Posterior vena cava (tissue), 2 donors: ENCODE measurements around the gene SLC25A24. TPM values are rescaled to one million over a fixed set of nuclear protein-coding genes. Genes with fewer than 3 reads are reported as not detected.
"Not testable (repeated sequence)": the region's sequence is repeated elsewhere in the genome, so short reads cannot be mapped to it uniquely, and the experiment has no call there.

Experiments
- DNase-seq: peaks from one replicate; pipeline ENCODE4 v3.0.0-alpha.2; 2020; ENCODE audit warnings: low spot score
- intact Hi-C, 2 donors: fragments of 100-400 bp; cut with DNase I; formaldehyde crosslinking; loops; one replicate each; pipeline versions ENCODE4 v1.14.1 to v1.14.2; 2022 to 2023
- total RNA-seq, 2 donors: library from RNA; stranded (reverse); fragmentation: NEBNext Ultra II Directional; extraction: Animal tissue kit (Norgen Biotek cat#: 25700); gene quantifications; one replicate each; pipeline ENCODE4 v1.2.1, GENCODE V29; 2021
- donor health status: DM: yes; HTN: yes; CAD: no.
- donor health status: DM: yes; HTN: yes; CAD: no.

The SLC25A24 gene
- total RNA-seq, 2 donors from 2014 or later, result 25.7 to 29.7 TPM

GRCh38 chr1:108201687-108202086, 1.5 kb upstream of the SLC25A24 start:
- intact Hi-C loops, result no loop called here
- no peak for DNase-seq

GRCh38 chr1:108200687-108201051, 526 bp upstream of the SLC25A24 start:
- DNase-seq, result no peak
- intact Hi-C loops, result no loop called here

DNA sequence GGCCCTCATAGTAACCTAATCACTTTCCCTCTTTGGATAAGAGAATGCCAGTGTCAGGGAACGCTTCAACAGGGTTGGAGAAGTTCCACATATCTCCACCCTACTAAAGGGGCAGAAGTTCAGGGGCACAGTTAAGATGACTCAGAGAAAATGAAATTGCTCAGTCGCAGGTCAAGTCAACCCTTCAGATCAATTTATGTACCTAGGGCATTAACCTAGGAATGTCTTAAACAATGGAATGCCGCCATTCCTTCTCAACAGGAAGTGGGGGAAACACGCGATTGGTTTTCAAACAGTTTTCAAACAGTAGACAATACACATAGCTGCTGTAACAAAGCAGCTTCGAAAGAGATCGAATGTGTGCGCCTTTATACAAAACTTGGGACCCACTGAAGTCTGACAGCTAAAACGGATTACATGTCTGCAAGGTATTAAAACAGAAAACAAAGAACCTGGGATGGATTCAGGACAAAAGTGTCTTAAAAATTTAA, 897 bp downstream of the SLC25A24 start:
- intact Hi-C loops, result no loop called here
- no peak for DNase-seq

- intact Hi-C loops, result no loop called here
- DNase-seq, result no peak
Measured at GRCh38 chr1:108194051-108194450, 6.1 kb downstream of the SLC25A24 start.

- intact Hi-C loops, result no loop called here
- no peak for DNase-seq
Measured at GRCh38 chr1:108193333-108193732, 6.8 kb downstream of the SLC25A24 start.

DNA sequence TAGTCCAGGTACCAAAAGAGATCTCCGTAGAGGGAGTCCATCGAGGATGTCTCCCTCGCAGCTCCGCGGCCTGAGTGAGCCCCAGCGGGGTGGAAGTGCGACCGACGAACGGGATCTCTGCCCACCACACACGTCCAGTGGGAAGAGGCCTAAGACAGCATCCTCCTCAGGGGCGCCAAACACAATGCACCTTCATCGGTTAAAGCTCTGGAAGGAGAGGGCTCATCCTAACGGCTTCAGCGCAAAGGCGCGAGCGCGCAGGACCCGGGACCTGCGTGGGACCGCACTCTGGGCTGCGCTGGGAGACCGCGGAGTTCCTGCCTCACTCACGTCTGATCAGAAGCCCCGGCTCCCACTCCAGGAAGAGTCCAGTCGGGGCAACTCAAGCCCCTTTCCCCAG, 7.6 kb downstream of the SLC25A24 start:
- intact Hi-C loops, result no loop called here
- DNase-seq, result no peak

DNA sequence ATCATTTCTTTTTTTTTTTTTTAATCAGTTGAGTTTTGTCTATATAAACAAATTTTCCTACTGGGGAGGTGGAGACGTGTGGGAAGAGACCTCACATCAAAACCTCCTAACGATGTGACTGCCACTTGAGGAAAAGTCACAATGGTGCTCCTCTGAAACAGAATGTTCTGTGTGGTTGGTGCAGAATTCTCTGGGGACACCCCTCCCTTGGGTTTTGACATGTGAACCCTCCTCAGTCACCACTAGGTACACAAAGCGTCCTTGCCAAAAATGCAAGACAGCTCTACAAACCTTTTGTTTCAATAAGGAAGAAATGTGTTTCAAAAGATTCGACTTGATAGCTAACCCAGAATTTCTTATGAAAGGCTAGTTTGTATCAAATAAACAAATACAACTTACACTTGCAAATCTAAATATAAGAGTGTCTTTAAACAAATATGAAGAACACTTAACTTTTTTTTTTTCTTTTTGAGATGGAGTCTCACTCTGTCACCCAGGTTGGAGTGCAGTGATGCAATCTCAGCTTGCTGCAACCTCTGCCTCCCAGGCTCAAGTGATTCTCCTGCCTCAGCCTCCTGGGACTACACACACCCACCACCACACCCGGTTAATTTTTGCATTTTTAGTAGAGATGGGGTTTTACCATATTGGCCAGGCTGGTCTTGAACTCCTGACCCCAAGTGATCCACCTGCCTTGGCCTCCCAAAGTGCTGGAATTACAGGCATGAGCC, 9.3 kb downstream of the SLC25A24 start:
- DNase-seq, result no peak
- intact Hi-C loops, result no loop called here

- intact Hi-C loops, result no loop called here
Measured at GRCh38 chr1:108190001-108190634, 10.0 kb downstream of the SLC25A24 start.

DNA sequence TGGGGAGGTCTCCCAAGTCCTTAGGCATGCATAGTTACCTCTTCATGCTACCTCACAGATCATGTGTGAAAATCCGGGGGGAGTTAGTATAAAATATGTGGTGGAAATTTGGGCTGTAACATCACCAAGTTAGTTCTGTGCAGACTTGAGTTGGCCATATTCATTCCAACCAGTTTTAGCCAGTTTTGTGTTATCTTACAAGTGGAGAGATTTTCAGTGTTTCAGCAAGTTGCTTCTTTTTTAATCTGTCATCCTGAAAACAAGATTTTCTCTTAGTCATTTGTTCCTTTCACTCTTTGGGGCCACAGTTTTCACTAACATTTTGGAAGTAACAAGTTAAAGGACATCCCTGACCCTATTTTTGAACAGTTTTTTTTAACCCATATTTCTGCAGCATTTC, 11.3 kb downstream of the SLC25A24 start:
- intact Hi-C loops, result no loop called here
- DNase-seq, result no peak

More at GRCh38 chr1:108190001-108190634, 10.0 kb downstream of the SLC25A24 start:
- DNase-seq, result no peak

GRCh38 chr1:108182959-108183700, 17.0 kb downstream of the SLC25A24 start:
- intact Hi-C loops, result no loop called here
- no peak for DNase-seq

GRCh38 chr1:108179018-108179417, 21.1 kb downstream of the SLC25A24 start:
- intact Hi-C loops, result no loop called here
- no peak for DNase-seq

DNA sequence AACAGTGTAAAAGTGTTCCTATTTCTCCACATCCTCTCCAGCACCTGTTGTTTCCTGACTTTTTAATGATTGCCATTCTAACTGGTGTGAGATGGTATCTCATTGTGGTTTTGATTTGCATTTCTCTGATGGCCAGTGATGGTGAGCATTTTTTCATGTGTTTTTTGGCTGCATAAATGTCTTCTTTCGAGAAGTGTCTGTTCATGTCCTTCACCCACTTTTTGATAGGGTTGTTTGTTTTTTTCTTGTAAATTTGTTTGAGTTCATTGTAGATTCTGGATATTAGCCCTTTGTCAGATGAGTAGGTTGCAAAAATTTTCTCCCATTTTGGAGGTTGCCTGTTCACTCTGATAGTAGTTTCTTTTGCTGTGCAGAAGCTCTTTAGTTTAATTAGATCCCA, 37.7 kb downstream of the SLC25A24 start:
- DNase-seq, result not testable (repeated sequence)
- intact Hi-C loops, result loop anchor here in 1 of 2 donors (10.0 kb wide), 1 partner anchor 1868 kb away; no protein-coding TSS in a partner anchor

DNA sequence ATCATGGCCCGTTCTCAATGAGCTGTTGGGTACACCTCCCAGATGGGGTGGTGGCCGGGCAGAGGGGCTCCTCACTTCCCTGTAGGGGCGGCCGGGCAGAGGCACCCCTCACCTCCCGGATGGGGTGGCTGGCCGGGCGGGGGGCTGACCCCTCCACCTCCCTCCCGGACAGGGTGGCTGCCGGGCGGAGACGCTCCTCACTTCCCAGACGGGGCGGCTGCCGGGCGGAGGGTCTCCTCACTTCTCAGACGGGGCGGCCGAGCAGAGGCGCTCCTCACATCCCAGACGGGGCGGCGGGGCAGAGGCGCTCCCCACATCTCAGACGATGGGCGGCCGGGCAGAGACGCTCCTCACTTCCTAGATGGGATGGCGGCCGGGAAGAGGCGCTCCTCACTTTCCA, 40.2 kb downstream of the SLC25A24 start:
- not testable (repeated sequence) for DNase-seq
- intact Hi-C loops, result loop anchor here in 1 of 2 donors (10.0 kb wide), 1 partner anchor 1865 kb away; no protein-coding TSS in a partner anchor

DNA sequence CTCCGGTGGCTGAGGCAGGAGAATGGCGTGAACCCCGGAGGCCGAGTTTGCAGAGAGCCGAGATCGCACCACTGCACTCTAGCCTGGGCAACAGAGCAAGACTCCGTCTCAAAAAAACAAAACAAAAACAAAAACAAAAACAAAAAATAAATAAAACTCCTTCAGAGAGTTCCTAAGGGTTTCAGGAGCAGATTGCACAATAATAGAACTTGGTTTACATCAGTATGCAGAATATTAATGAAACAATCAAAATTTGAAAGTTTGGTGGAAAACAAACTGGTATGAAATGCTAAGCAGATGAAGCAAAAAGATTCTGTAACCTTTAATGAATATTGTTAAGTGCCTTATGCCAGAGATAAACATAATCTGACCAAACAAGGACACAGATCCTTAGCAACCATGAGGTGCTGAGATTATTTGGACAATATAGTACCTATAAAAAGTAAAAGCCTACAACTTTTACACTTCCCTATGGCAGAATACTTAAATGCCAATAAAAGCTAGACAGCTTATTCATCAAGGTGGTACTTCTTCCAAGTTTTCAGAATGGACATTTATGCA, 41.2 kb downstream of the SLC25A24 start:
- intact Hi-C loops, result no loop called here
- DNase-seq, result no peak

DNA sequence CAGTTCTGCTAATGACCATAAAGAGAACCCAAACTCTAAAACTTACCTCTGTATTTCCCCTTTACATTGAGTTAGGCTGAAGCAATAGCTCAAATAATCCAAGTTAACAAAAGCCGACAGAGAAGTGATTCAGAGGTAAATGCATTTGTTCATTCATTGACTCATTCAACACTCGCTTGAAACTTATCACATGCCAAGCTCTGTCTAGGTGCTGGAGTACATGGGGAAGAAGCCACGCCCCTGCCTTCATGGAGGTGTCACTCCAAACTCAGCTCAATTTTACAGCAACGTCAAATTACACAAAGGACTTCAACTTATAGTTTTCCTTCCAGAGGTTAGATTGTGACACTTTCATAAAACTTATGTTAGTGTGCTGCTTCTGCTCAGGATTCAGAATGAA, 45.8 kb downstream of the SLC25A24 start:
- no peak for DNase-seq
- intact Hi-C loops, result no loop called here

GRCh38 chr1:108152782-108153222, 47.3 kb downstream of the SLC25A24 start:
- intact Hi-C loops, result no loop called here
- no peak for DNase-seq

GRCh38 chr1:108151548-108151947, 48.6 kb downstream of the SLC25A24 start:
- no peak for DNase-seq
- intact Hi-C loops, result no loop called here

- intact Hi-C loops, result no loop called here
- DNase-seq, result no peak
Measured at GRCh38 chr1:108149796-108150467, 50.2 kb downstream of the SLC25A24 start.

- DNase-seq, intact Hi-C loops: not testable (repeated sequence)
Measured at GRCh38 chr1:108144569-108144968, 55.6 kb downstream of the SLC25A24 start.
